Hematopoietic multipotent progenitor cell (in vitro differentiated cells): ENCODE data around the gene TDRD9. TPM values are rescaled to one million over a fixed set of nuclear protein-coding genes. Genes with fewer than 3 reads are reported as not detected.

Experiments used
- DNase-seq, 3 donors: peaks; one replicate each; pipeline ENCODE4 v3.0.0-alpha.2; 2011 to 2015; ENCODE audit warnings: low read depth in 2 of 3, low spot score in 2 of 3
- total RNA-seq: library from RNA; depleted of rRNA; stranded (reverse); fragments of >200 nt; gene quantifications from one replicate; pipeline ENCODE4 v1.2.3, GENCODE V29; 2012

The TDRD9 gene
- total RNA-seq, 1 donor: 1.6 TPM

DNA sequence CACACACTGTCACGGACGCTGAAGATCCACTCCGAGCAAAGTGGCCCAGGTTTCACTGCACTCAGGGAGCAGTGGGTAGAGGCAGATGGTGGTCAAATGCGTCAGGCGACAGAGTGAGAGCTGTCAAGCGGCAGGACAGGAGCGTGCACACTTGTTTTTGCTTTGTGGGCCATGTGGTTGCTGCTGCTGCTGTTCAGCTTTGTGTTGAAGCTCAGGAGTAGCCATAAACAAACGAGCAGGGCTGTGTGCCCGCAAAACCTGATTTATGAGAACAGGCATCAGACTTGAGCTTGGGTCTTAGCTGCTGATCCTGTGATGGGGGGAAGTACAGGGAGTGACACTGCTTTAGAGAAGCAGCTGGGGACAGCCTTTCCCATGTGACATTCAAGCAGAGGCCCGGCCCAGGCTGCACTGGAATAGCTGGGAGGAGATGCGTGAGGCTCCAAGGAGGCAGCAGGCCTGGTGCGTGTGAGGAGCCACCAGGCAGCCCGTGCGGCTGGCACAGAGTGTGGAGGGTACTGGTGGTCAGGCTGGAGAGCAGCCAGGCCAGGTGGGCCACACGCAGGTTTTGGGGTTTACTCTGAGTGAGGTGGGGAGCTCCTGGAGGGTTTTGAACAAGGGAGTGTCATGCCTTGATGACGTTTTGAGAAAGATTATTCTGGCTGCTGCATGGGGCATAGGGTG, 126.1 kb downstream of the TDRD9 start:
- no peak for DNase-seq

DNA sequence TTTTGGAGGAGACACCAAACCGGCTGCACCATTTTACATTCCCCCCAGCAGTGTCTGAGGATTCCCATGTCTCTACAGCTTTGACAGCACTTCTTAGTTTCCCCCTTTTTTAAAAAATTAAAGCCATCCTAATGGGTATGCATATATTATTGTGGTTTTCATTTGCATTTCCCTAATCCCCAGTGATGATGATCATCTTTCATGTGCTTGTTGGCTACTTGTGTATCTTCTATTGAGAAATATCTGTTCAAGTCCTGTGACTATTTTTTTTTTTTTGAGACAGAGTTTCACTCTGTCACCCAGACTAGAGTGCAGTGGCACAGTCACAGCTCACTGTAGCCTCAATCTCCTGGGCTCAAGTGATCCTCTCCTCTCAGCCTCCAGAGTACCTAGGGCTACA, 134.0 kb downstream of the TDRD9 start:
- DNase-seq: no peak

DNA sequence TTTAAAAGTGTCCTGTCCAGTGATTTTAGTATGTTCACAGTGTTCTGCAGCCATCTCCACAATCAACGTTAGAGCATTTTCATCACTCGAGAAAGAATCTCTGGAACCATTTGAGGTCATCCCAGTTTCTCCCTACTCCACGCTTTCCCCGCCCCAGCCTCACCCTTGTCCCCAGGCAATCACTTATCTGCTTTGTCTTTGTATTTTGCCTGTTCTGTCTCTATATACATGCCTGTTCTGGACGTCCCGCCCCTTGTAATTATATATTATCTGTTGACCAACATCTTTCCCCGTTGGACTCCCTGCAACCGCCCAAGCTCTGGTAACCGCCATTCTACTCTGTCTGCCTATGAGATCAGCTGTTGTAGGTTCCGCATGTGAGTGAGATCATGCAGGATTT, 135.7 kb downstream of the TDRD9 start:
- DNase-seq: no peak

DNA sequence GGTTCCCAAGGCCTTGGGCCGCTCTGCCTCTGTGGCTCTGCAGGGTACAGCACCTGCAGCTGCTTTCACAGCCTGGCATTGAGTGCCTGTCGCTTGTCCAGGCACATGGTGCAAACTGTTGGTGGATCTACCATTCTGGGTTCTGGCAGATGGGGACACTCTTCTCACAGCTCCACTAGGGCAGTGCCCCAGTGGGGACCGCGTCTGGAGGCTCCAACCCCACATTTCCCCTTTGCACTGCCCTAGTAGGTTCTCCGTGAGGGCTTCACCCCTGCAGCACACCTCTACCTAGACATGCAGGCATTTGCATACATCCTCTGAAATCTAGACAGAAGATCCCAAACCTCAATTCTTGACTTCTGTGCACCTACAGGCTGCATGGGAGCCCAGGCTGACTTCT, 138.0 kb downstream of the TDRD9 start:
- DNase-seq: no peak

DNA sequence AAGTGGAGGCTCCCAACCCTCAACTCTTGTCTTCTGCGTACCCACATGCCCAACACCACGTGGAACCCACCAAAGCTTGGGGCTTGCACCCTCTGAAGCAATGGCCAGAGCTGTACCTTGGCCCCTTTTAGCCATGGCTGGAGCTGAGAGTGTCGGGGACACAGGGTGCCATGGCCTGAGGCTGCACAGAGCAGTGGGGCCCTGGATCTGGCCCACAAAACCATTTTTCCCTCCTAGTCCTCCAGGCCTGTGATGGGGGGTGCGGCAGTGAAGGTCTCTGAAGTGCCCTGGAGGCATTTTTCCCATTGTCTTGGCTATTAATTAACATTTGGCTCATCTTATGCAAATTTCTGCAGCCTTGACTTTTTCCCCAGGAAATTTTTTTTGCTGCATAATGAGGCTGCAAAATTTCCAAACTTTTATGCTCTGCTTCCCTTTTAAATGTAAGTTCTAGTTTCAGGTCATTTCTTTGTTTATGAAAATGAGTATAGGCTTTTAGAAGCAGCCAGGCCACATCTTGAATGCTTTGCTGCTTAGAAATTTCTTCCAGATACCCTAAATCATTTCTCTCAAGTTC, 138.6 kb downstream of the TDRD9 start:
- DNase-seq: no peak

- no peak for DNase-seq
These were observed 141.3 kb downstream of the TDRD9 start for GRCh38 chr14:104069541-104069940.

- DNase-seq: no peak
These were observed 144.3 kb downstream of the TDRD9 start for GRCh38 chr14:104072586-104072985.

GRCh38 chr14:104073764-104074163, 145.5 kb downstream of the TDRD9 start:
- DNase-seq: no peak

GRCh38 chr14:104075530-104076151, 147.4 kb downstream of the TDRD9 start:
- peak in 1 of 3 donors; percentile 54 for DNase-seq

DNA sequence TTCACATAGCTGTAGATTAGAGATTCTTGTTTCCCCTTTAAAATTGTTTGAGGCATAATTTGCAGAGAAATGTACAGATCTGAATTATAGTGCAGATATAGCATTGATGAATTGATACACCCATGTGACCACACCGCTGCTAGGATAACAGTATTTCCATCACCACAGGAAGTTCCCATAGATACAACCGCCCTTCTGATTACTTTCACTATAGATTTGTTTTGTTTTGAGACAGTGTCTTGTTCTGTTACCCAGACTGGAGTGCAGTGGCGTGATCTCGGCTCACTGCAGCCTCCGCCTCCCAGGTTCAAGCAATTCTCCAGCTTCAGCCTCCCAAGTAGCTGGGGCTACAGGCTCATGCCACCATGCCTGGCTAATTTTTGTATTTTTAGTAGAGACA, 148.5 kb downstream of the TDRD9 start:
- no peak for DNase-seq

DNA sequence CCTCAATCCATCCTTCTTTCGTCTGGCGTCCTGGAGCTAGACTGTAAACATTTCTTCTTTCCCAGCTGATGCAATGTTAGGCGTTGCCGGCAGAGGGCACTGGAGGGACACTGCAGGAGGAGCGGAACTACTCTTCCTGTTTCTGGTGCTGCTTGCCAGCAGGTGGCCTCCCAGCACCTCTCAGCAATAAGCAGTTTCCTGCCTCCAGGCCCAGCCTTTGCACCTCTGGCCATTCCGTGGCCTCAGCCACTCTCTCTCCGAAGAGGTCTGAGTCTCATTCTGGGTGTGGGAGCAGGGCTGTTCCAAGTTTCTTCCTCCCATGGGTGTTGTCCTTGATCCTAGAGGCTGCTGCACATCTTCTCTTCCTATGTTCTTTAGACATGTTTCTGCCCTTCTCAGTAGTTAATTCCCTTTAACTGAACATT, 149.8 kb downstream of the TDRD9 start:
- peak; percentile 66 to 92 (median 87) for DNase-seq

- no peak for DNase-seq
These were observed 152.4 kb downstream of the TDRD9 start for GRCh38 chr14:104080376-104081260.

- no peak for DNase-seq
These were observed 153.1 kb downstream of the TDRD9 start for GRCh38 chr14:104081261-104081835.

DNA sequence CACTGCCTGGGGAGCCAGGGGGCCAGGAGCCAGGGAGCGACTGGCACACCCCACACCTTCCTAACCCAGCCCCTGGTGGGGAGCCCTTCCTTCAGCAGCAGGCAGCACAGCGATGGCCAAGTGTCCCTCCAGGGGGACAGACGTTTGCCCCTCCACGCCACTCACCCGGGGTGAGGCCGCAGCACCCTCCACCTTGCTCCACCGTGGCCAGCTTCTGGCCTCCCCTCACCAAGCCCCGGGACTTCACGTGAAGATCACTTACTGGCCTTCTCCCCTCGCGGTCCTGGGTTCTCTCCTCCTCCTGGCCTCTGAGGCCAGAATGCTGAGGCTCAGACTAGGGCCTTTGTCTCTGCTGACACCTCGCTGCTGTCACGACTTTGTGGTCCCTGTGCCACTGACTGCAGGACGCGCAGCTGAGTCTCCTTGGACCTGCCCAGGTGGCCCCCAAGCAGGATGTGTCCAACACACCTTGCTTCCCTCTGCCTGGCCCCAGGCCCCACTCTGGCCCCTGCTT, 153.8 kb downstream of the TDRD9 start:
- DNase-seq: no peak

DNA sequence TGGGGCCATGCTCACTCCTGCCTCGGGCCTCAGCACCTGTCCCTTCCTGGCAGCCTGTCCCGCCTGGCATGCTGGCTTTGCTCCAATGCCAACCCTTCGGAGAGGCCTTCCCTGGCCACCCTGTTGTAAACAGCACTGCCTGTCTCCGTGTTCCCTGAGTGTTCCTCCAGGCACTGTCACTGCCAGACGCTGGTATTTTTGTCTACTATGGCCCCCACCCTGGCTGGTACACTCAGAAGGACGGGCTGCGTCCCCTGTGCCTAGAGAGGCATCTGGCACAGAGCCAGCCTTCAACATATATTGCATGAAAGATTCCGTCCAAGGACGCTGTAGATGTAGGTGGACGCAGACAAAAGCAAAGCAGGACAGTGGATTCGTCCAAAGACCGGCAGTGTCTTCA, 154.6 kb downstream of the TDRD9 start:
- DNase-seq: no peak

GRCh38 chr14:104084251-104085002, 156.2 kb downstream of the TDRD9 start:
- DNase-seq: no peak

DNA sequence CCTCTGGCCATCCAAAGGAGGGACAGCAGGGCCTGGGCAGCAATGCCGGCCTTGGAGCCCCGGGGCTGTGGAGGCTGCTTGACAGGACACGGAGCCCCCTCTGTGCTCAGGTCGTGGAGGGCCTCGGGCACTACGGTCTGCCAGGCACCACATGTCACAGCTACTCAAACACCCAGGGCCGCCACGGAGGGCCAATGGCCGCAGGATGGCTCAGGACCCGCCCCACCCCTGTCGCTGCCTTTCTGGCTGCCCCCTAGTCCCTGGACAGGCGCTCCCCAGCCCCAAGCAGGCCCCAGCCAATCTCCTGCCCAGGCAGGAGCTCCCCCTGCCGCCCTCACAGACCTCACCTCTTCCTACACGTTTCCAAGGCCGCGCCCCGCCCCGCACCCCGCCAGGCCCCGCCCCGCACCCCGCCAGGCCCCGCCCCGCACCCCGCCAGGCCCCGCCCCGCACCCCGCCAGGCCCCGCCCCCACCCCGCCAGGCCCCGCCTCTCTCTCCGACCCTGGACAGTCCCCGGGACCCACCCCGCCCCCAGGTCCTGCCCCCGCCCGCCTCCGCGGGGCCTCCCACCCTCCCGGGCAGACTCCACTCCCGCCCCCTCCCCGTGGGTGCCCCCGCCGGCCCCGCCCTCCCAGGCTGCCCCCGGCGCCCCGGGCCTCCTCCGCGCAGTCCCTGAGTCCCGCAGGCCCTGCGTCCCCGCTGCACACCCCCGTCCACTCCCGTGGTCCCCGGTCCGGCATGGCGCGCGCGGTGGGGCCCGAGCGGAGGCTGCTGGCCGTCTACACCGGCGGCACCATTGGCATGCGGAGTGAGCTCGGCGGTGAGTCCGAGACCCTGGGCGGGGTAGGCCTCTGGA, 157.0 kb downstream of the TDRD9 start, which contains the start of gene ASPG:
ASPG (plus strand) TSS at position 669 of the 857 bp plus-strand sequence; CDS start at position 740, 71 bp downstream.
- peak in 2 of 3 donors; percentile 7 to 24 for DNase-seq

- DNase-seq: no peak
These were observed 157.6 kb downstream of the TDRD9 start for GRCh38 chr14:104085889-104086201.

DNA sequence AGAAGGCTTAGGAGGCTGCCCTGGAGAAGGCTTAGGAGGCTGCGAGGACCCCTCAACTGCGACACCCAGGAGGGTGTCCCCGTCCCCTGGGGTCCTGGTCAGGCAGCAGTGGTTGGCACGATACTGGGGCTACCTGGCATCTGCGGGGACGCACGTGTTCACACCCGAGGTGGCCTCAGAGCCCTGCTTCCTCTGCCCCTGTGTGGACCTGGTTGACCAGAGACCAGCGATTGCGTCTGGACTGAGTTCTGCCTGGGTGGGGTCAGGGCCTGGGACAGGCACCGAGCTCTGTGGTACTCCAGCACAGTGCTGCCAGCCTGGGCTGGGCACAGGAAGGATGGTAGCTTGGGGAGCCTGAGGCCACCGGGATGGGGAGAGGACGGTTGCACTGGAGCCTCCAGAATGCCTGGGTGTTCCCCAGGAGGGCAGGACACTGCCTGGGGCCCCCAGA, 158.0 kb downstream of the TDRD9 start:
- no peak for DNase-seq
